K562 (cell line): Measurements from ENCODE around the gene PPARD. TPM values are rescaled to one million over a fixed set of nuclear protein-coding genes. Genes with fewer than 3 reads are reported as not detected.

Experiments
- CREB3L1 ChIP-seq: fragments of 450-650 bp; IDR thresholded peaks from 2 replicates; pipeline ENCODE4 v1.6.1; 2014; ENCODE audit warnings: low read depth, mild to moderate bottlenecking, moderate library complexity, borderline replicate concordance
- CTBP1 ChIP-seq: fragments of 450-650 bp; IDR thresholded peaks from 2 replicates; pipeline ENCODE4 v1.6.1; 2016; ENCODE audit warnings: borderline replicate concordance
- GABPB1 ChIP-seq: sonication (generic); formaldehyde crosslinking; IDR thresholded peaks from 2 replicates; pipeline ENCODE4 v1.8.0; 2022; ENCODE audit warnings: mild to moderate bottlenecking, missing genetic modification reagents
- JUND ChIP-seq, 2 experiments: IDR thresholded peaks; 2 replicates in 1 of 2; 3 replicates in 1 of 2; pipeline ENCODE4 v1.6.1; 2011; ENCODE audit warnings: borderline replicate concordance in 2 of 2, low read depth in 2 of 2, low read length in 2 of 2, improper control_type of control experiment in 1 of 2, missing biosample characterization in 1 of 2, missing genetic modification characterization in 1 of 2, missing genetic modification reagents in 1 of 2
- MAFK ChIP-seq: IDR thresholded peaks from 2 replicates; pipeline ENCODE4 v1.6.1; 2011; ENCODE audit warnings: low read length, improper control_type of control experiment
- MEF2A ChIP-seq: IDR thresholded peaks from 2 replicates; pipeline ENCODE4 v1.6.1; 2011; ENCODE audit warnings: low read depth, mild to moderate bottlenecking, low read length, moderate library complexity; ENCODE audit not compliant: control insufficient read depth
- MXD1 ChIP-seq: fragments of 250-450 bp; sonication (Bioruptor Pico); IDR thresholded peaks from 2 replicates; pipeline ENCODE4 v1.8.0; 2021; ENCODE audit warnings: borderline replicate concordance, mild to moderate bottlenecking, moderate library complexity; ENCODE audit not compliant: poor library complexity, severe bottlenecking
- PHF20 ChIP-seq: fragments of 450-650 bp; IDR thresholded peaks from 2 replicates; pipeline ENCODE4 v1.6.1; 2018; ENCODE audit not compliant: partially characterized antibody
- RBM22 ChIP-seq: fragments of 200-400 bp; formaldehyde crosslinking; IDR thresholded peaks from 2 replicates; pipeline ENCODE4 v1.6.1; 2018; ENCODE audit warnings: low read length, low read depth; ENCODE audit not compliant: poor library complexity, severe bottlenecking
- RFX5 ChIP-seq: IDR thresholded peaks from 2 replicates; pipeline ENCODE4 v1.6.1; 2011; ENCODE audit warnings: low read depth, mild to moderate bottlenecking, improper control_type of control experiment, low read length
- SMAD4 ChIP-seq: fragments of 250-450 bp; sonication (Bioruptor Pico); conservative IDR thresholded peaks from 2 replicates; pipeline ENCODE4 v1.8.0; 2021; ENCODE audit warnings: inconsistent platforms, mild to moderate bottlenecking, moderate library complexity
- TOE1 ChIP-seq, 2 experiments: fragments of 450-650 bp in 1 of 2; sonication (generic) in 1 of 2; formaldehyde crosslinking in 1 of 2; IDR thresholded peaks; 2 replicates each; pipeline versions ENCODE4 v1.7.1 to v1.8.0; 2016 to 2022; ENCODE audit warnings: borderline replicate concordance in 2 of 2, mild to moderate bottlenecking in 2 of 2, antibody characterized with exemption in 1 of 2, inconsistent platforms in 1 of 2, low read depth in 1 of 2, missing genetic modification reagents in 1 of 2, moderate library complexity in 1 of 2
- YY1 ChIP-seq, 3 experiments: IDR thresholded peaks; 2 replicates each; pipeline ENCODE4 v1.6.1; 2011; ENCODE audit warnings: low read length in 2 of 3, mild to moderate bottlenecking in 2 of 3, moderate library complexity in 2 of 3, borderline replicate concordance in 1 of 3, control low read depth in 1 of 3, low read depth in 1 of 3; ENCODE audit not compliant: insufficient read depth in 3 of 3, insufficient replicate concordance in 2 of 3, control insufficient read depth in 1 of 3, insufficient read length in 1 of 3; ENCODE audit errors: extremely low read depth in 1 of 3
- ZFP91 ChIP-seq: sonication (generic); formaldehyde crosslinking; IDR thresholded peaks from 2 replicates; pipeline ENCODE4 v1.8.0; 2022; ENCODE audit warnings: mild to moderate bottlenecking, missing genetic modification reagents
- ZNF121 ChIP-seq: sonication (generic); formaldehyde crosslinking; conservative IDR thresholded peaks from 2 replicates; pipeline ENCODE4 v1.8.0; 2022; ENCODE audit warnings: missing genetic modification reagents
- ZSCAN29 ChIP-seq: fragments of 450-650 bp; IDR thresholded peaks from 2 replicates; pipeline ENCODE4 v1.6.1; 2017
- polyA plus RNA-seq, 8 experiments: library from polyadenylated mRNA; depleted of rRNA in 4 of 8; stranded (reverse) in 5 of 8; unstranded in 3 of 8; fragments of >200 nt; fragmentation: Nextera tagmentation in 2 of 8; fragmentation: Illumina TruSeq in 1 of 8; extraction: Ambion mirVana in 2 of 8; extraction: Trizol in 1 of 8; gene quantifications; 2 replicates each; pipeline versions ENCODE4 v1.2.1 to v1.2.3, GENCODE V29; 2011 to 2014; ENCODE audit warnings: inconsistent platforms in 1 of 8, missing spikeins in 1 of 8
- total RNA-seq, 7 experiments: library from RNA; depleted of rRNA in 6 of 7; stranded (reverse); fragments of >200 nt in 6 of 7; fragmentation: Illumina TruSeq in 2 of 7; extraction: Trizol in 2 of 7; gene quantifications; 2 replicates each; pipeline versions ENCODE4 v1.2.1 to v1.2.3, GENCODE V29; 2011 to 2021; ENCODE audit warnings: low replicate concordance in 1 of 7

The PPARD gene
- total and polyA plus RNA-seq, 9 of the 15 experiments (the other 6 are each of a cell fraction or from before 2014, with no cell fraction given): 0.14 to 13.2 (median 3.8) TPM

GRCh38 chr6:35452183-35453090 lies 110.1 kb downstream of the PPARD start, which contains the start of gene FANCE (continued):
- TF ChIP-seq YY1 (IDR thresholded peaks at IDR 0.05; ENCODE audit: borderline replicate concordance in 1 of 3, control insufficient read depth in 1 of 3, extremely low read depth in 1 of 3, insufficient read depth in 3 of 3, insufficient read length in 1 of 3, insufficient replicate concordance in 2 of 3, low read depth in 1 of 3, low read length in 2 of 3): peak in 2 of 3 experiments; percentile 17 to 75
- TF ChIP-seq MXD1 (CRISPR knock-in tag): peak; percentile 45
- TF ChIP-seq SMAD4 (CRISPR knock-in tag): peak; percentile 73
- peak; percentile 56 for TF ChIP-seq PHF20
- no peak for TF ChIP-seq TOE1 (IDR thresholded peaks at IDR 0.05; ENCODE audit: borderline replicate concordance)
- TF ChIP-seq TOE1 (CRISPR knock-in tag; IDR thresholded peaks at IDR 0.05; ENCODE audit: borderline replicate concordance, low read depth): no peak
- no peak for TF ChIP-seq MEF2A
- peak; percentile 67 for TF ChIP-seq RBM22
- TF ChIP-seq ZFP91: peak; percentile 53; the same call in 1 of the 2 replicates
- TF ChIP-seq GABPB1 (CRISPR knock-in tag): no peak; the same call in none of the 2 replicates
- no peak; the same call in 1 of the 2 replicates for TF ChIP-seq CREB3L1
- TF ChIP-seq RFX5: no peak
- TF ChIP-seq ZSCAN29: no peak
- TF ChIP-seq ZNF121 (CRISPR knock-in tag): no peak
- no peak for TF ChIP-seq MAFK
- no peak; the same call in 1 of the 2 replicates for TF ChIP-seq JUND (IDR thresholded peaks at IDR 0.05; ENCODE audit: borderline replicate concordance, low read depth, low read length)
- TF ChIP-seq JUND (tag; IDR thresholded peaks at IDR 0.05; ENCODE audit: borderline replicate concordance, low read depth, low read length): no peak; the same call in 2 of the 3 replicates
- peak; percentile 78 for TF ChIP-seq CTBP1
